ENCODE results near the gene MEPCE. TPM values are rescaled to one million over a fixed set of nuclear protein-coding genes. Genes with fewer than 3 reads are reported as not detected.

Gene MEPCE, protein sequence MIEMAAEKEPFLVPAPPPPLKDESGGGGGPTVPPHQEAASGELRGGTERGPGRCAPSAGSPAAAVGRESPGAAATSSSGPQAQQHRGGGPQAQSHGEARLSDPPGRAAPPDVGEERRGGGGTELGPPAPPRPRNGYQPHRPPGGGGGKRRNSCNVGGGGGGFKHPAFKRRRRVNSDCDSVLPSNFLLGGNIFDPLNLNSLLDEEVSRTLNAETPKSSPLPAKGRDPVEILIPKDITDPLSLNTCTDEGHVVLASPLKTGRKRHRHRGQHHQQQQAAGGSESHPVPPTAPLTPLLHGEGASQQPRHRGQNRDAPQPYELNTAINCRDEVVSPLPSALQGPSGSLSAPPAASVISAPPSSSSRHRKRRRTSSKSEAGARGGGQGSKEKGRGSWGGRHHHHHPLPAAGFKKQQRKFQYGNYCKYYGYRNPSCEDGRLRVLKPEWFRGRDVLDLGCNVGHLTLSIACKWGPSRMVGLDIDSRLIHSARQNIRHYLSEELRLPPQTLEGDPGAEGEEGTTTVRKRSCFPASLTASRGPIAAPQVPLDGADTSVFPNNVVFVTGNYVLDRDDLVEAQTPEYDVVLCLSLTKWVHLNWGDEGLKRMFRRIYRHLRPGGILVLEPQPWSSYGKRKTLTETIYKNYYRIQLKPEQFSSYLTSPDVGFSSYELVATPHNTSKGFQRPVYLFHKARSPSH
- total RNA-seq (2013; cell fraction: nucleolus; rRNA removed), result 21.3 and 27.2 TPM in 2 replicates
- total RNA-seq (2014; rRNA removed), result 33.8 and 39.6 TPM in 2 replicates
- 22.8 and 26.0 TPM in 2 replicates for total RNA-seq (2014; rRNA removed; fragmentation: Illumina TruSeq; extraction: Trizol)
- total RNA-seq (2021), result 46.0 and 48.0 TPM in 2 replicates
- 17.6 TPM for polyA plus RNA-seq (2011; ENCODE audit: low read depth)
- polyA plus RNA-seq (2011; rRNA removed), result 9.1 and 16.2 TPM in 2 replicates
- 17.2 and 23.4 TPM in 2 replicates for polyA plus RNA-seq (2011; cell fraction: cytosol; rRNA removed)
- polyA plus RNA-seq (2011; cell fraction: nucleus; rRNA removed), result 33.6 and 46.8 TPM in 2 replicates
- 31.5 and 32.5 TPM in 2 replicates for polyA plus RNA-seq (2012)
- 15.1 and 35.8 TPM in 2 replicates for polyA plus RNA-seq (2014; fragmentation: Illumina TruSeq; extraction: Trizol)
- polyA plus RNA-seq (2014; fragmentation: Nextera tagmentation; extraction: Ambion mirVana), result 10 to 100 TPM in 1 of 2 experiments, 1 to 10 TPM in 1; 8.2 to 12.6 TPM
- 32.3 and 42.0 TPM in 2 replicates for polyA plus RNA-seq (2014; rRNA removed)
- 10 to 100 TPM; 14.9 to 18.1 TPM for polyA plus RNA-seq (2016; fragmentation: Nextera tagmentation; extraction: Ambion mirVana)
- polyA minus RNA-seq (2011; rRNA and poly(A)+ RNA removed), result 23.3 and 38.0 TPM in 2 replicates
- 12.3 and 15.0 TPM in 2 replicates for polyA minus RNA-seq (2011; cell fraction: cytosol; rRNA and poly(A)+ RNA removed)
- 23.2 and 40.4 TPM in 2 replicates for polyA minus RNA-seq (2011; cell fraction: nucleus; rRNA and poly(A)+ RNA removed)
- percentile 92 among the genes with signal in this experiment for Bru-seq, nascent RNA
- BruChase-seq, experiment 1, labeled RNA remaining after a 6-hour chase, result percentile 88 among the genes with signal in this experiment
- percentile 98 among the genes with signal in this experiment for BruChase-seq, experiment 2, labeled RNA remaining after a 2-hour chase
- long read RNA-seq, experiment 1, partial matches to known transcripts, result 0 of 7 reads
- long read RNA-seq, experiment 1, other reads (novel, unspliced or antisense), result 3 of 7 reads
- long read RNA-seq, experiment 2, transcript MEPCE-201 (4 exons, 3,030 nt), result major isoform, 9 of 17 reads
- long read RNA-seq, experiment 2, partial matches to known transcripts, result 8 of 17 reads
- long read RNA-seq, experiment 2, other reads (novel, unspliced or antisense), result 0 of 17 reads

DNA sequence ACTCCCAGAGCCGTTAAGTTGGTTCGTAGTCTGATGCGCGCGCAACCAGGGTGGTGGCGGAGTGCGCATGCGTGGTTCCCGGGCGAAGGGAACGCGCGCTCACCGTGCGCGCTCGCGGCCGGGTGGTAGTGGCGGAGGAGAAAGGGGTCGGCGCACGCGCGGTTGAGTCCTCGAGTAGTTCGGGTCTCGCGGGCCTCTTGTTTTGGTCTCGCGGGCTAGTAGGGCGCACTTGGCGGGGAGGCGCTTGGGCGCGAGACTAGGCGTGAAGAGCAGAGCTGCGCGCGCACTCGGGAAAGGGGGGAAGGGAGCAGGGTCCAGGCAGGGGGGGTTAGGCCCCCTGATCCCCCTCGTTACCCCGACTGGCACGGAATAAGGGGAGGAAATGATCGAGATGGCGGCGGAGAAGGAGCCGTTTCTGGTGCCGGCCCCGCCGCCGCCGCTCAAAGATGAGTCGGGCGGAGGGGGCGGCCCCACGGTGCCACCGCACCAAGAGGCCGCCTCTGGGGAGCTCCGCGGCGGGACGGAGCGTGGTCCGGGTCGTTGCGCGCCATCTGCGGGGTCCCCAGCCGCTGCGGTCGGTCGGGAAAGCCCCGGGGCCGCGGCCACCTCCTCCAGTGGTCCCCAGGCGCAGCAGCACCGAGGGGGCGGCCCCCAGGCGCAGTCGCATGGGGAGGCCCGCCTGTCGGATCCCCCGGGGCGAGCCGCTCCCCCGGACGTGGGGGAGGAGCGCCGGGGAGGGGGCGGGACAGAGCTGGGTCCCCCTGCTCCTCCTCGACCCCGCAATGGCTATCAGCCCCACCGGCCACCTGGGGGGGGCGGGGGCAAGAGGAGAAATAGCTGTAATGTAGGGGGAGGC, at the start of gene MEPCE:
Gene MEPCE (plus strand): TSS at position 195 of the 856 bp plus-strand sequence. CDS start 188 bp downstream, at position 383.
- Histone ChIP-seq H3K4me2 (ENCODE audit: control insufficient read depth, insufficient read depth) (peak within 1 kb of the TSS; percentile 97), H3K79me2 (ENCODE audit: control insufficient read depth, insufficient read depth, low read length) (peaks cover 40% of the 10 kb centered on the region), H3K27ac (ENCODE audit: control insufficient read depth, insufficient read depth) (peak within 1 kb of the TSS; percentile 99), H3K4me3 (peak within 1 kb of the TSS; percentile 74), H3K4me1 (ENCODE audit: control insufficient read depth, insufficient read depth, low read length) (peaks cover 28% of the 10 kb centered on the region), H4K20me1 (ENCODE audit: control insufficient read depth, insufficient read depth) (no peaks in the 10 kb centered on the region), H3K36me3 (ENCODE audit: control insufficient read depth in 2 of 2, insufficient read depth in 2 of 2, low read length in 1 of 2) (peaks cover 2 to 14% of the 10 kb centered on the region in 2 experiments; a peak in 3 of 4 replicates), H3K27me3 (replicated peaks in 1 of 2; ENCODE audit: control insufficient read depth in 2 of 2, insufficient read depth in 2 of 2, low read length in 1 of 2) (no peaks in the 10 kb centered on the region), H3K9me3 (replicated peaks; ENCODE audit: control insufficient read depth, insufficient read depth, low read length) (no peaks in the 10 kb centered on the region), H2AFZ (ENCODE audit: control insufficient read depth, low read depth, low read length) (peak within 1 kb of the TSS; percentile 42; the same call in 1 of the 2 replicates), H3K9ac (ENCODE audit: control insufficient read depth, insufficient read depth, low read length) (peak within 1 kb of the TSS; percentile 98)
- RAD21 ChIA-PET (ENCODE audit: unreplicated experiment), result interaction anchor here (0.7 to 3.1 kb wide), 17 partner anchors 10 to 347 kb away, joined by 3 to 25 read pairs (median 5); partner anchors contain the start of gene LAMTOR4
- FAIRE-seq (peak; percentile 73), ATAC-seq (peak; percentile 69), DNase-seq (ENCODE audit: low read depth, low spot score) (peak; percentile 68)
- intact Hi-C loops (cut with micrococcal nuclease; ENCODE audit: unreplicated experiment), result loop anchor here (1.0 kb wide), 1 partner anchor 34 kb away; no protein-coding TSS in a partner anchor
- POLR2A ChIA-PET, result interaction anchor here (0.5 to 2.5 kb wide), 33 partner anchors 7 to 446 kb away, joined by 3 to 18 read pairs (median 6); partner anchors contain the start of genes FBXO24, LRCH4, MOSPD3 and POP7
- in situ Hi-C loops (cut with MboI), result no loop called here
- BruUV-seq (replicated peaks), result TSS peak; percentile 74
- 2% methylated on average over 74 of the region's 95 CpGs for WGBS (ENCODE audit: insufficient coverage, insufficient replicate concordance, low lambda C conversion rate, missing lambda C conversion rate)
- CTCF ChIA-PET, result interaction anchor here (0.6 to 1.6 kb wide), 10 partner anchors 12 to 343 kb away, joined by 3 to 8 read pairs (median 4); partner anchors contain the start of gene PILRB
- SMC1A ChIA-PET (ENCODE audit: uncharacterized antibody, unreplicated experiment), result interaction anchor here (0.6 to 3.0 kb wide), 12 partner anchors 10 to 243 kb away, joined by 3 to 15 read pairs (median 3); no protein-coding TSS in a partner anchor
- TF ChIP-seq HCFC1 (IDR thresholded peaks at IDR 0.05; ENCODE audit: low read length), result no peak
- no peak for TF ChIP-seq ZNF687 (IDR thresholded peaks at IDR 0.05)
- peak; percentile 21; the same call in 1 of the 2 replicates for TF ChIP-seq MAX (IDR thresholded peaks at IDR 0.05; ENCODE audit: low read depth, low read length)
- peak; percentile 64 for TF ChIP-seq BRCA1 (IDR thresholded peaks at IDR 0.05; ENCODE audit: low read depth, low read length)
- no peak for TF ChIP-seq NFYA (IDR thresholded peaks at IDR 0.05; ENCODE audit: borderline replicate concordance, low read depth, low read length)
- TF ChIP-seq ESRRA (IDR thresholded peaks at IDR 0.05; ENCODE audit: low read length), result no peak
- TF ChIP-seq HDAC6 (IDR thresholded peaks at IDR 0.05; ENCODE audit: unreplicated experiment), result peak; percentile 7
- TF ChIP-seq YY1 (IDR thresholded peaks at IDR 0.05; ENCODE audit: low read depth, low read length), result peak; percentile 44; the same call in 1 of the 2 replicates
- no peak for TF ChIP-seq RAD21 (IDR thresholded peaks at IDR 0.05; ENCODE audit: insufficient read depth, low read depth, low read length)
- TF ChIP-seq JUND (IDR thresholded peaks at IDR 0.05; ENCODE audit: low read depth, low read length), result no peak

Data from GM12878 (cell line).